D721Med (cell line): ENCODE results near the gene DGKG.

Experiments used
- DNase-seq: peaks from one replicate; pipeline ENCODE4 v3.0.0; 2011; ENCODE audit warnings: low spot score; ENCODE audit not compliant: insufficient read length
- FAIRE-seq: peaks from 2 replicates; lab custom pipeline; 2011; peaks lifted over from hg19 to GRCh38; lab: Jason Lieb, UNC
- TF ChIP-seq, protein P1 (sequence below): IDR thresholded peaks from 2 replicates; pipeline ENCODE4 v1.5.1; 2012; ENCODE audit warnings: mild to moderate bottlenecking, control low read depth; ENCODE audit not compliant: insufficient read depth; ENCODE audit errors: missing control alignments

Gene DGKG

DNA sequence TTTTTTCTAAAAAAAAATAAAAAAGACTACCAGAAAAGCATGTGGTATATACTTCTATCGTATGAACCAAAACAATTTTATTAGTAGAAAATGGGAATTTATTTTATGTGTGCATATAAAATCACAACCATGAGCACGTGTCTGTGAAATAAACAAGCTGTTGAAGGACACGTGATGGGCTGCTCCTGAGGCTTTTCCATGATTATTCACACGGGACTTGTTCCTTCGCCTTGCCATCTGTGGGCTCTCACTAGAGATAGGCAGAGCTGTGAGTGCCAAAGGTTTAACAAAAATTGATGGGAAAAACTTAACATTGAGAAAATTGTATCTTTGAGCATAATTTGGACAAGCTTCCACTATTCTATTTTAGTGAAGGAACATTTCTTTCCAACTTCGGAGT lies 240.8 kb downstream of the DGKG start:
- FAIRE-seq = no peak
- TF ChIP-seq, protein P1, sequence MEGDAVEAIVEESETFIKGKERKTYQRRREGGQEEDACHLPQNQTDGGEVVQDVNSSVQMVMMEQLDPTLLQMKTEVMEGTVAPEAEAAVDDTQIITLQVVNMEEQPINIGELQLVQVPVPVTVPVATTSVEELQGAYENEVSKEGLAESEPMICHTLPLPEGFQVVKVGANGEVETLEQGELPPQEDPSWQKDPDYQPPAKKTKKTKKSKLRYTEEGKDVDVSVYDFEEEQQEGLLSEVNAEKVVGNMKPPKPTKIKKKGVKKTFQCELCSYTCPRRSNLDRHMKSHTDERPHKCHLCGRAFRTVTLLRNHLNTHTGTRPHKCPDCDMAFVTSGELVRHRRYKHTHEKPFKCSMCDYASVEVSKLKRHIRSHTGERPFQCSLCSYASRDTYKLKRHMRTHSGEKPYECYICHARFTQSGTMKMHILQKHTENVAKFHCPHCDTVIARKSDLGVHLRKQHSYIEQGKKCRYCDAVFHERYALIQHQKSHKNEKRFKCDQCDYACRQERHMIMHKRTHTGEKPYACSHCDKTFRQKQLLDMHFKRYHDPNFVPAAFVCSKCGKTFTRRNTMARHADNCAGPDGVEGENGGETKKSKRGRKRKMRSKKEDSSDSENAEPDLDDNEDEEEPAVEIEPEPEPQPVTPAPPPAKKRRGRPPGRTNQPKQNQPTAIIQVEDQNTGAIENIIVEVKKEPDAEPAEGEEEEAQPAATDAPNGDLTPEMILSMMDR = no peak
- no peak for DNase-seq

DNA sequence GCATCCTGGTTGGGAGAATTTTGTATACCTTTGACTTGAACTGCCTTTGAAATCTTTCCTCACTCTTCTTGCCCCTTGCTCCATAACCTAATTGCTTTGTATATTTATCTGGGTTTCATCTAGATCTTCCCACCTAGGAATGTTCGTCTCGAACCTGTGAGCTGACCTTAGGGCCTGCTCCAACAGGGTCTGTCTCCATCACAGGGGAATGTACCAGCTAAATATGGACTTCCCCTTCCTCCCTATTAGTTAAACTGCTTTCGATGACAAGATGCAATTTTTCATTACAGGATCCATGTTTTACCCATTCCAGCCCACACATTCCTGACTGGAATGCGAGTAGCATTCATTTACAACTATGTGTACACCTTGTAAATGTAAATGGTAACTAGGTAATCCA lies 242.5 kb downstream of the DGKG start:
- FAIRE-seq (no peak), DNase-seq (no peak)
- TF ChIP-seq, protein P1 = no peak

DNA sequence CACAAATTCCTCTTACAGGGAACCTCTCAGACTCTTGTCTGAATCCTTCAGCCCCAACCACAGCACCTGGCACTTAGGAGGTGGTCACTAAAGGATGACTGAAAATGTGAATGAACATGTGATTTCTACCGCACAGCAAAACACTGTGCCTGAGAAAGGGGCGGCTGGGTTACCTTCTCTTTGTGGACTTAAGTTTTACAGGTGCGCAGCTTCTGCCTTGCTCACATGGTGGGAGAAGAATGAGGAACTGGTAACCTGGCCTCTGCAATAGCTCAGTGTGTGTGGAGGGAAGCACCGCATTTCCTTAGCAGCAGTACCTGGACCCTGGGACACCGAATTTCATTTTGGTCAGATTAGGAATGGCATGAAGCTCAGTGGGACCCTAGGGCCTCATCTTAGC lies 243.3 kb downstream of the DGKG start:
- FAIRE-seq = no peak
- DNase-seq = no peak
- TF ChIP-seq, protein P1 = no peak

DNA sequence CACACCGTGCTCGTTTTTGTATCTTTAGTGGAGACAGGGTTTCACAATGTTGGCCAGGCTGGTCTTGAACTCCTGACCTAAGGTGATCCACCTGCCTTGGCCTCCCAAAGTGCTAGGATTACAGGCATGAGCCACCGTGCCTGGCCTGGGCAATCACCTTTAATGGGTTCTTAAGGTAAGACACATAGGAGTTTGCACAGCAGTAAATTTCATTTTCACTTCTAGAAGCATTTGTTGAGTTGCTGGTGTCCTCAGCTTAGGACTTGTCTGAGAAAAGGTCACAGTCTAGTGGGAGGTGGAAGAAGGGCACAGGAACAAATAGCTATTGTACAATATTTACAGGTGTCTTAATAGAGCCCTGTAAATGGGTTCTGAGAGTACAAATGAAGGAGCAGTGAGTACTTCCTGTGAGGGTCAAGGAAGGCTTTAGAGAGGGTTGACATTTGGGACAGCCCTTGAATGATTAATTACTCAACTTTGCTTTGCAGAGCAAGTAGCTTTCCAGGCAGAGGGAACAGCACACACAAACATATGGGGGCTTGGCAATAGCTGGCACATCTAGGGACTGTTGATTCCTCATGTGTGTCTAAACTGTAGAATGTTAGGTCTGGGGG lies 244.4 kb downstream of the DGKG start:
- FAIRE-seq (no peak), DNase-seq (no peak)
- TF ChIP-seq, protein P1 = no peak

DNA sequence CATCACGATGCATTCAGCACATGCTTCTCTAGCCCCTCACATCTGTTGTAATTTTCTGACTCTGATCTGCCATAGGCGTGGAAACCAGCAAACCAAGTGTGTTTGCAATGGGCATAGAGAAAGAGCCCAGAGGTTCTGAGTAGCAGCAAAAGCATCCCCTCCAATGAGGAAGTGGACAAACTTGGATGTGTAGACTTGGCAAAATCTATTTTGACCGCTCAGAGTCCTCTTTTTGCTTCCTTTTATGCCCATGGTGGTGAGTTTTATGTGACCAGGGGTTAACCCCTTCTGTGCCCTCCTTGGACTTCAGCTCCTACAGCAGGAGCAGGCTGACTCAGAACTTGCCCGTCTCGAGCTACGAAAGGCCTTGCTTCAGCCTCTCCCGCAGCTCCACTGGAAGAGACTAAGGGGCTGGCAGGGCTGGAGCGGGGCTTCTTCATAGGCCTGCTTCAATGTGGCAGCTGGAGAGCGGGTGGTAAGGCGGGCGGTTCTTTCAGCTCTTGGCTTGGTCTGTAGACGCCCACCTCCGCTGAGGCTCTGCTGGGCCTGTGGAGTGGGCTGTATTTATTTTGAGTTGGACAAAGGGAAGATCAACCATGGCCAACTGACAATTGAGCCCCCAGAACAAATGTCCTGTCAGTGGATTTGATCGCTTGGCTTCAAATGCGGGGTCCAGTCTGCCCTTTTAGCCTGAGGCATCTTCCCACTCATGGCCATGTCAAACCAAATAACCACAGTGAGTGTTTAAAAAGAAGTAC lies 246.6 kb downstream of the DGKG start:
- TF ChIP-seq, protein P1 = no peak
- no peak for DNase-seq
- no peak for FAIRE-seq

DNA sequence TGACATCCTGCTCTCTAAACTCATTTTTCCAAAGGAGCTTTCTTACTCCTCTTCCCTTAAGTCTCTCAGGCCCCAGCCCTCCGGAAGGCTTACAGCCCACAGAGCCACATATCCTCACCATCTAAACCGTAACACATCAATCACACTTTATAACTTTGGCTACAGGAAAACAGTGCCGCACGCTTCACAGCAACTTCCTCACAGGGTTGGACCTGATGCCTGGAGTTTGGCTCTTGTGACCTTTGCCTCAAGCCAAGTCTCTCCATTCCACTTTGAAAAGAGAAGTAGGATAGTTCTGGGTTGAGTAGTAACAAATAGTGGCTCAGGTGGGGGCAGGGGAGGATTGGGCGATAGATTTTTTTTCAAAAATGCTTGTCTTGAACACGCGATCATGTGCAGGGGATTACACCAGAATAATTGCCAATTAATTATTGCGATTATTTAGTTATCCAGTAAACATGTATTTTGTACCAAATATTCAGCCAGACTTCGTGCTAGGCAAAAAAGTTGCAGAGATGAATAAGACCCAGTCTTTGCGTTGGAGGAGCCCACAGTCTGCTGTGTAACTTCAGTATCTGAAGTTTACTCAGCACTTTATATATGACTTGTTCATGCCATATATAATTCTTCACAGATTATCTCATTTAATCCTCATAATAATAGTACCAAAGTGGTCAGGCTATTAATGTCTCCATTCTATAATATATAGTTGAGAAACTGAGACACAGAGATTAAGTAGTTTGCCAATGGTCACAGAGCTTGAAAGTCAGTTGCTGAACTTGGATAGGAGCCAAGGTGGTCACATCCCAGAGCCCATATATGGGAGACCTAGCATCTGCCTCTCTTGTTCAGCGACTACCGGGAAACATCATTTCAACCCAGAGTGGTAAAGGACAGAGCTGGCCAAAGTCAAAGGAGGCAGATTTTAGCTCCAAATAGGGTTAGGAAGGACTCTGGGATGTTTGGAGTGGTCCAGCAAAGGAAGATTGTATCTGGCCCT lies 250.8 kb downstream of the DGKG start:
- FAIRE-seq (no peak), DNase-seq (no peak)
- TF ChIP-seq, protein P1 = no peak
